HEK293 (cell line): Measurements from ENCODE around the gene STN1.

Source experiments
- HOXA7 ChIP-seq: sonication (generic); formaldehyde crosslinking; IDR thresholded peaks from 2 replicates; pipeline ENCODE4 v1.8.1; 2022; ENCODE audit warnings: missing genetic modification reagents, borderline replicate concordance
- KLF8 ChIP-seq: fragments of 450-650 bp; formaldehyde crosslinking; IDR thresholded peaks from 2 replicates; pipeline ENCODE4 v1.5.1; 2016; ENCODE audit warnings: missing biosample characterization, missing genetic modification characterization
- MEIS1 ChIP-seq: sonication (generic); formaldehyde crosslinking; IDR thresholded peaks from 2 replicates; pipeline ENCODE4 v1.8.1; 2022; ENCODE audit warnings: missing genetic modification reagents, mild to moderate bottlenecking, borderline replicate concordance
- PRDM1 ChIP-seq: fragments of 450-650 bp; formaldehyde crosslinking; IDR thresholded peaks from 2 replicates; pipeline ENCODE4; 2016; ENCODE audit warnings: missing biosample characterization, missing genetic modification characterization
- SCRT2 ChIP-seq: fragments of 450-650 bp; formaldehyde crosslinking; IDR thresholded peaks from 2 replicates; pipeline ENCODE4 v1.5.1; 2016; ENCODE audit warnings: missing biosample characterization, missing genetic modification characterization
- ZNF274 ChIP-seq, 2 experiments: fragments of 200-500 bp in 1 of 2; fragments of 450-650 bp in 1 of 2; sonication (Bioruptor generic) in 1 of 2; formaldehyde crosslinking in 1 of 2; IDR thresholded peaks; 2 replicates each; pipeline versions ENCODE4 v1.5.1 to v1.6.1; 2014 to 2016; ENCODE audit warnings: borderline replicate concordance in 1 of 2, inconsistent platforms in 1 of 2, low read length in 1 of 2, missing biosample characterization in 1 of 2, missing genetic modification characterization in 1 of 2
- ZNF777 ChIP-seq: fragments of 450-650 bp; formaldehyde crosslinking; IDR thresholded peaks from 2 replicates; pipeline ENCODE4 v1.5.1; 2017; ENCODE audit warnings: missing biosample characterization, missing genetic modification characterization, borderline replicate concordance
- TF ChIP-seq, protein P1 (sequence below): fragments of 450-650 bp; formaldehyde crosslinking; IDR thresholded peaks from 2 replicates; pipeline ENCODE4 v1.5.1; 2016; ENCODE audit warnings: missing biosample characterization, missing genetic modification characterization, low read depth
- TF ChIP-seq, protein P2 (sequence below): fragments of 450-650 bp; formaldehyde crosslinking; IDR thresholded peaks from 2 replicates; pipeline ENCODE4 v1.5.1; 2016; ENCODE audit warnings: missing biosample characterization, missing genetic modification characterization
- TF ChIP-seq, protein P3 (sequence below): fragments of 450-650 bp; formaldehyde crosslinking; IDR thresholded peaks from 2 replicates; pipeline ENCODE4 v1.5.1; 2017; ENCODE audit warnings: missing biosample characterization, missing genetic modification characterization
- TF ChIP-seq, protein P4 (sequence below): fragments of 450-650 bp; formaldehyde crosslinking; IDR thresholded peaks from 2 replicates; pipeline ENCODE4 v1.5.1; 2016; ENCODE audit warnings: missing biosample characterization, missing genetic modification characterization, borderline replicate concordance

DNA sequence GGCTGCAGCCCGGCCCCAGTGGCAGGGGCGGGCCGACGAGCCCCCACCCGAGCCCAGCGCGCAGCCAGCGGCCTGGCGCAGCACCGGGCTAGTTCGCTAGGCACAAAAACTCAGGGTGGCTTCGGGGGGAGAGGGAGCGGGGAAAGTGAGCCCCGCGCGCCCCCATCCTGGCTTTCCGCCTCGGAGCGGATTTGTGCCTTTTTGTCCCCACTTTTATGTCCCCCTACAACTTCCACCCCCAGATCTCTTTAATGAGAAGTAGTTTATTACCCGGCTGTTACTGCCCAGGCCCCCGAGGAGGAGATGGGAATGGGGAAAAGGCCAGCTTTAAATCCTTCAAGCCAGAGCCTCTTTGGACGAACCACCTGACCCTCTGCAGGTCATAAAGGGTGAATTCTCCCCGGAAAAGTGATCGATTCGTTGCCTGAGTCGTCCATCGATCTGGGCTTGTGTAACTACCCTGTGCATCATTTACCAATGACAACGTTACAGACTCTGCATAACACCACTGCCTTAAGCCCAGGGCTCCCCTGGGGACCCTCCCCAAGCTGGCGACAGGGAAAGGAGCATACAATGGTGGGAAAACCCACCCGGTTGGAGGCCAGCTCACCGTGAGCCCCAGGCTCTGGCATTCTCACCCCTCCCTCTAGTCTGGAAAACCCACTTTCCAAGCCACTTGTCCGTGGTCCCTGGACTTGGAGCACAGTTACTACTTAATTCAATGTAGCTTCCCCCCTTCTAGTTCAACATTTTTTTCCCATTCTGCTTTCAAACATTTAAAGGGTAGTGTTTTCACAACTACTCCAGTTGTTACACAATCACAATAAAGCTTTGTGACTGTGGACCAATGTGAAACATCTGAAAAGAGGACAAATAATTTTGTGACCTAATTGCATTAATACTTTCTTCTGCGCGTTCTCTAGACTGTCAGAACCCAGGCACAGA, 61.9 kb downstream of the STN1 start:
- no peak for TF ChIP-seq SCRT2 (tag by site-specific recombination)
- TF ChIP-seq, protein P1, sequence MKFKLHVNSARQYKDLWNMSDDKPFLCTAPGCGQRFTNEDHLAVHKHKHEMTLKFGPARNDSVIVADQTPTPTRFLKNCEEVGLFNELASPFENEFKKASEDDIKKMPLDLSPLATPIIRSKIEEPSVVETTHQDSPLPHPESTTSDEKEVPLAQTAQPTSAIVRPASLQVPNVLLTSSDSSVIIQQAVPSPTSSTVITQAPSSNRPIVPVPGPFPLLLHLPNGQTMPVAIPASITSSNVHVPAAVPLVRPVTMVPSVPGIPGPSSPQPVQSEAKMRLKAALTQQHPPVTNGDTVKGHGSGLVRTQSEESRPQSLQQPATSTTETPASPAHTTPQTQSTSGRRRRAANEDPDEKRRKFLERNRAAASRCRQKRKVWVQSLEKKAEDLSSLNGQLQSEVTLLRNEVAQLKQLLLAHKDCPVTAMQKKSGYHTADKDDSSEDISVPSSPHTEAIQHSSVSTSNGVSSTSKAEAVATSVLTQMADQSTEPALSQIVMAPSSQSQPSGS (tag by site-specific recombination): no peak
- TF ChIP-seq, protein P2, sequence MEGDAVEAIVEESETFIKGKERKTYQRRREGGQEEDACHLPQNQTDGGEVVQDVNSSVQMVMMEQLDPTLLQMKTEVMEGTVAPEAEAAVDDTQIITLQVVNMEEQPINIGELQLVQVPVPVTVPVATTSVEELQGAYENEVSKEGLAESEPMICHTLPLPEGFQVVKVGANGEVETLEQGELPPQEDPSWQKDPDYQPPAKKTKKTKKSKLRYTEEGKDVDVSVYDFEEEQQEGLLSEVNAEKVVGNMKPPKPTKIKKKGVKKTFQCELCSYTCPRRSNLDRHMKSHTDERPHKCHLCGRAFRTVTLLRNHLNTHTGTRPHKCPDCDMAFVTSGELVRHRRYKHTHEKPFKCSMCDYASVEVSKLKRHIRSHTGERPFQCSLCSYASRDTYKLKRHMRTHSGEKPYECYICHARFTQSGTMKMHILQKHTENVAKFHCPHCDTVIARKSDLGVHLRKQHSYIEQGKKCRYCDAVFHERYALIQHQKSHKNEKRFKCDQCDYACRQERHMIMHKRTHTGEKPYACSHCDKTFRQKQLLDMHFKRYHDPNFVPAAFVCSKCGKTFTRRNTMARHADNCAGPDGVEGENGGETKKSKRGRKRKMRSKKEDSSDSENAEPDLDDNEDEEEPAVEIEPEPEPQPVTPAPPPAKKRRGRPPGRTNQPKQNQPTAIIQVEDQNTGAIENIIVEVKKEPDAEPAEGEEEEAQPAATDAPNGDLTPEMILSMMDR (tag by site-specific recombination): no peak
- no peak for TF ChIP-seq ZNF777 (tag by site-specific recombination)
- TF ChIP-seq ZNF274 (IDR thresholded peaks at IDR 0.05; ENCODE audit: low read length): no peak
- TF ChIP-seq ZNF274 (tag by site-specific recombination; IDR thresholded peaks at IDR 0.05; ENCODE audit: borderline replicate concordance): no peak
- TF ChIP-seq MEIS1 (CRISPR knock-in tag): no peak
- TF ChIP-seq KLF8: no peak
- TF ChIP-seq HOXA7 (CRISPR knock-in tag): no peak
- TF ChIP-seq PRDM1 (tag by site-specific recombination): no peak
- TF ChIP-seq, protein P3, sequence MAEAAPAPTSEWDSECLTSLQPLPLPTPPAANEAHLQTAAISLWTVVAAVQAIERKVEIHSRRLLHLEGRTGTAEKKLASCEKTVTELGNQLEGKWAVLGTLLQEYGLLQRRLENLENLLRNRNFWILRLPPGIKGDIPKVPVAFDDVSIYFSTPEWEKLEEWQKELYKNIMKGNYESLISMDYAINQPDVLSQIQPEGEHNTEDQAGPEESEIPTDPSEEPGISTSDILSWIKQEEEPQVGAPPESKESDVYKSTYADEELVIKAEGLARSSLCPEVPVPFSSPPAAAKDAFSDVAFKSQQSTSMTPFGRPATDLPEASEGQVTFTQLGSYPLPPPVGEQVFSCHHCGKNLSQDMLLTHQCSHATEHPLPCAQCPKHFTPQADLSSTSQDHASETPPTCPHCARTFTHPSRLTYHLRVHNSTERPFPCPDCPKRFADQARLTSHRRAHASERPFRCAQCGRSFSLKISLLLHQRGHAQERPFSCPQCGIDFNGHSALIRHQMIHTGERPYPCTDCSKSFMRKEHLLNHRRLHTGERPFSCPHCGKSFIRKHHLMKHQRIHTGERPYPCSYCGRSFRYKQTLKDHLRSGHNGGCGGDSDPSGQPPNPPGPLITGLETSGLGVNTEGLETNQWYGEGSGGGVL (tag by site-specific recombination): no peak; the same call in 1 of the 2 replicates
- TF ChIP-seq, protein P4, sequence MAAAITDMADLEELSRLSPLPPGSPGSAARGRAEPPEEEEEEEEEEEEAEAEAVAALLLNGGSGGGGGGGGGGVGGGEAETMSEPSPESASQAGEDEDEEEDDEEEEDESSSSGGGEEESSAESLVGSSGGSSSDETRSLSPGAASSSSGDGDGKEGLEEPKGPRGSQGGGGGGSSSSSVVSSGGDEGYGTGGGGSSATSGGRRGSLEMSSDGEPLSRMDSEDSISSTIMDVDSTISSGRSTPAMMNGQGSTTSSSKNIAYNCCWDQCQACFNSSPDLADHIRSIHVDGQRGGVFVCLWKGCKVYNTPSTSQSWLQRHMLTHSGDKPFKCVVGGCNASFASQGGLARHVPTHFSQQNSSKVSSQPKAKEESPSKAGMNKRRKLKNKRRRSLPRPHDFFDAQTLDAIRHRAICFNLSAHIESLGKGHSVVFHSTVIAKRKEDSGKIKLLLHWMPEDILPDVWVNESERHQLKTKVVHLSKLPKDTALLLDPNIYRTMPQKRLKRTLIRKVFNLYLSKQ: no peak
